PFSK-1 (cell line): ENCODE results near the gene PRKCE.

Experiments used
- FOXP2 ChIP-seq: optimal IDR thresholded peaks from 2 replicates; pipeline ENCODE3; 2011; ENCODE audit warnings: borderline replicate concordance, control low read depth, inconsistent platforms; ENCODE audit not compliant: insufficient read depth; ENCODE audit errors: extremely low read length, extremely low read depth
- POLR2AphosphoS5 ChIP-seq: IDR thresholded peaks from 2 replicates; pipeline ENCODE4 v1.6.1; 2012; ENCODE audit warnings: low read depth, mild to moderate bottlenecking, control low read depth, low read length, moderate library complexity
- REST ChIP-seq, 2 experiments: IDR thresholded peaks; 2 replicates each; pipeline versions ENCODE4 v1.6.1 to v1.8.0; 2011 to 2012; ENCODE audit warnings: low read depth in 2 of 2, low read length in 2 of 2, control low read depth in 1 of 2, inconsistent platforms in 1 of 2, mild to moderate bottlenecking in 1 of 2, moderate library complexity in 1 of 2; ENCODE audit not compliant: insufficient read depth in 1 of 2
- SIN3A ChIP-seq: IDR thresholded peaks from 2 replicates; pipeline ENCODE4 v1.6.1; 2012; ENCODE audit warnings: mild to moderate bottlenecking, low read length, moderate library complexity, borderline replicate concordance; ENCODE audit not compliant: insufficient read depth
- TAF1 ChIP-seq: IDR thresholded peaks from 2 replicates; pipeline ENCODE4 v1.6.1; 2012; ENCODE audit warnings: low read length, control low read depth, borderline replicate concordance; ENCODE audit not compliant: insufficient read depth

The PRKCE gene

GRCh38 chr2:45822272-45822630 is 170.8 kb downstream of the PRKCE start:
- TF ChIP-seq REST (IDR thresholded peaks at IDR 0.05; ENCODE audit: insufficient read depth in 1 of 2, low read depth in 2 of 2, low read length in 2 of 2) (no peak), POLR2AphosphoS5 (no peak), FOXP2 (no peak), TAF1 (no peak), SIN3A (no peak)

- TF ChIP-seq TAF1, result no peak
- TF ChIP-seq REST (IDR thresholded peaks at IDR 0.05; ENCODE audit: insufficient read depth in 1 of 2, low read depth in 2 of 2, low read length in 2 of 2), result no peak
- TF ChIP-seq SIN3A, result no peak
- TF ChIP-seq FOXP2, result no peak
Measured at GRCh38 chr2:45823723-45824206, 172.3 kb downstream of the PRKCE start.

GRCh38 chr2:45825001-45825651 is 173.7 kb downstream of the PRKCE start:
- no peak for TF ChIP-seq REST (IDR thresholded peaks at IDR 0.05; ENCODE audit: insufficient read depth in 1 of 2, low read depth in 2 of 2, low read length in 2 of 2)
- no peak for TF ChIP-seq SIN3A
- no peak for TF ChIP-seq FOXP2
- TF ChIP-seq POLR2AphosphoS5, result no peak
- no peak for TF ChIP-seq TAF1

- no peak for TF ChIP-seq TAF1
- TF ChIP-seq REST (IDR thresholded peaks at IDR 0.05; ENCODE audit: insufficient read depth in 1 of 2, low read depth in 2 of 2, low read length in 2 of 2), result no peak
- no peak for TF ChIP-seq POLR2AphosphoS5
- no peak for TF ChIP-seq SIN3A
- no peak for TF ChIP-seq FOXP2
Measured at GRCh38 chr2:45826460-45826859, 175.0 kb downstream of the PRKCE start.
